AG09319 (cell line): ENCODE measurements around the gene UBL3.

ENCODE experiments used
- DNase-seq: peaks from one replicate; pipeline ENCODE4 v3.0.0-alpha.2; 2010; ENCODE audit warnings: low read depth; ENCODE audit errors: extremely low read depth
- CTCF ChIP-seq: IDR thresholded peaks from 2 replicates; pipeline ENCODE4 v1.5.1; 2011; ENCODE audit warnings: low read depth, mild to moderate bottlenecking, inconsistent platforms, low read length, moderate library complexity

Gene UBL3

GRCh38 chr13:29801737-29802305, 48.6 kb downstream of the UBL3 start:
- DNase-seq, result no peak
- no peak for TF ChIP-seq CTCF

GRCh38 chr13:29801102-29801501, 49.3 kb downstream of the UBL3 start:
- no peak for TF ChIP-seq CTCF
- no peak for DNase-seq

GRCh38 chr13:29800687-29801086, 49.7 kb downstream of the UBL3 start:
- DNase-seq, result no peak
- TF ChIP-seq CTCF, result no peak

GRCh38 chr13:29799041-29799440, 51.4 kb downstream of the UBL3 start:
- no peak for DNase-seq
- TF ChIP-seq CTCF, result no peak

- no peak for TF ChIP-seq CTCF
- DNase-seq, result peak; percentile 4
Measured at GRCh38 chr13:29791997-29792780, 58.2 kb downstream of the UBL3 start.

- TF ChIP-seq CTCF, result no peak
- no peak for DNase-seq
Measured at GRCh38 chr13:29791508-29791907, 58.9 kb downstream of the UBL3 start.

GRCh38 chr13:29786698-29787097, 63.7 kb downstream of the UBL3 start:
- TF ChIP-seq CTCF, result no peak

More at GRCh38 chr13:29786698-29787097, 63.7 kb downstream of the UBL3 start:
- no peak for DNase-seq
